ENCODE data around the gene DBF4. TPM values are rescaled to one million over a fixed set of nuclear protein-coding genes. Genes with fewer than 3 reads are reported as not detected.

The DBF4 gene
- total and polyA plus RNA-seq, 2 of the 4 experiments (the other 2 are of a cell fraction) = 6.4 to 7.2 TPM

GRCh38 chr7:87870471-87870870 is 5.8 kb upstream of the DBF4 start:
- 100% methylated on average over 1 of the region's 4 CpGs; no CpG with 5 or more reads in 1 of the 2 experiments for WGBS, 2 experiments (ENCODE audit: extremely low coverage in 2 of 2, insufficient read length in 1 of 2)
- ATAC-seq (ENCODE audit: low read depth) = no peak
- Histone ChIP-seq H3K27me3 (ENCODE audit: control insufficient read depth, insufficient read depth, low read length) (no peaks in the 10 kb centered on the region), H3K36me3 (ENCODE audit: control insufficient read depth, insufficient read depth, low read length) (peaks cover 4% of the 10 kb centered on the region), H2AK9ac (replicated peaks; ENCODE audit: low read depth, low read length, poor library complexity) (no peak overlapping the region), H4K8ac (ENCODE audit: low read depth in 2 of 2, low read length in 2 of 2) (no peak overlapping the region), H2BK120ac (ENCODE audit: low read depth, low read length) (no peak overlapping the region), H3K4ac (ENCODE audit: low read depth, low read length) (no peak overlapping the region), H3K9ac (ENCODE audit: low read depth, low read length) (no peak overlapping the region), H2AK5ac (ENCODE audit: low read depth, low read length) (no peak overlapping the region), H3K79me1 (ENCODE audit: low read depth in 1 of 2, low read length in 2 of 2) (peaks cover 22 to 29% of the 10 kb centered on the region in 2 experiments), H4K91ac (ENCODE audit: insufficient read depth, low read depth, low read length) (no peak overlapping the region), H2BK15ac (ENCODE audit: low read depth, low read length) (no peak overlapping the region), H3K9me1 (ENCODE audit: insufficient read depth, low read length) (no peaks in the 10 kb centered on the region), H3K14ac (replicated peaks; ENCODE audit: low read depth, low read length) (no peak overlapping the region), H3K18ac (ENCODE audit: low read depth, low read length) (no peak overlapping the region), H3K23ac (ENCODE audit: low read depth, low read length) (no peak overlapping the region), H4K5ac (ENCODE audit: low read depth, low read length) (no peak overlapping the region), H3K4me2 (ENCODE audit: low read depth, low read length) (no peak overlapping the region), H2BK20ac (ENCODE audit: low read depth, low read length) (no peak overlapping the region), H3K4me3 (ENCODE audit: insufficient read depth, low read depth, low read length) (no peak overlapping the region), H3K9me3 (ENCODE audit: control insufficient read depth, insufficient read depth, low read length) (peaks cover 18% of the 10 kb centered on the region), H4K20me1 (ENCODE audit: insufficient read depth, low read length) (no peaks in the 10 kb centered on the region), H3K4me1 (ENCODE audit: control insufficient read depth, insufficient read depth, low read length) (no peaks in the 10 kb centered on the region), H2BK5ac (ENCODE audit: low read depth, low read length, poor library complexity, severe bottlenecking) (no peak overlapping the region), H3K56ac (ENCODE audit: extremely low read depth, insufficient read depth, low read length) (no peak overlapping the region), H2AFZ (replicated peaks; ENCODE audit: low read length, poor library complexity) (no peak overlapping the region), H3K27ac (ENCODE audit: insufficient read depth, low read length) (no peak overlapping the region)
- intact Hi-C loops (cut with micrococcal nuclease) = loop anchor here (10.0 kb wide), 1 partner anchor 716 kb away; the partner anchor contains the start of gene DMTF1
- DNase-seq = no peak
- ChIA-PET POLR2A (ENCODE audit: unreplicated experiment) (no interaction called here), CTCF (no interaction called here)
- in situ Hi-C loops (cut with MboI; ENCODE audit: low sequenced_read_pairs) = loop anchor here (10.0 kb wide), 1 partner anchor 556 kb away; no protein-coding TSS in a partner anchor
- dilution Hi-C loops (cut with HindIII; ENCODE audit: low sequenced_read_pairs, unreplicated experiment) = no loop called here
- no TSS peak for BruUV-seq (replicated peaks)
- no peak for TF ChIP-seq FOS (IDR thresholded peaks at IDR 0.05; ENCODE audit: low read depth, low read length)
- TF ChIP-seq RCOR1 (IDR thresholded peaks at IDR 0.05; ENCODE audit: insufficient replicate concordance, low read length) = no peak
- no peak for TF ChIP-seq RAD21 (IDR thresholded peaks at IDR 0.05; ENCODE audit: low read length)

All from IMR-90 (cell line).